ENCODE data around the gene KYAT1. TPM values are rescaled to one million over a fixed set of nuclear protein-coding genes. Genes with fewer than 3 reads are reported as not detected.

Gene KYAT1
- total and polyA plus RNA-seq, 2 of the 13 experiments (the other 11 are each of a cell fraction or from before 2014, with no cell fraction given), result 9.2 to 46.5 TPM

DNA sequence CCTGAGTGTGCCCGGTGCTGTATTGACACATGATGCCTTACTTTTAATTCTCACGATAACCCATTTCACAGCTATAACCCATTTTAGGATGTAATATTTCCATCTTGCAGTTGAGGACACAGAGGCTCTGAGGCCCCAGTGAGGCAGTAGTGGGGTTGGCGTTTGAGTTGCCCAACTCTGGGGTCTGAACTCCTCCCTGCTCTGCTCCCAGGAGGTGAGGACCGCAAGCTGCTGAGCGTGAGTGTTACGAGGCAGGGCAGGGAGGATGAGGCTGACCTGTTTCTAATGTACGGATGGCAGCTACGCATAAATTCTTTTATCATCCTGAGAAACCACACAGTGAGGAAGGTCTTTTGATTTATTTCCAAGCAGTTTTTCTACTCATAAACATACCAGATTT lies 11.6 kb upstream of the KYAT1 start:
- no peaks in the 10 kb centered on the region for H3K27me3 ChIP-seq (ENCODE audit: control insufficient read depth in 1 of 2, insufficient read depth in 2 of 2, low read length in 2 of 2)
- no peak overlapping the region for H3K4me2 ChIP-seq (ENCODE audit: low read depth, low read length)
- H3K4me3 ChIP-seq (replicated peaks in 1 of 3; ENCODE audit: insufficient read depth in 1 of 3, low read depth in 2 of 3, low read length in 3 of 3), result no peak overlapping the region
- in situ Hi-C loops (cut with HindIII; ENCODE audit: extremely low pct_ligation_motif_present, low pct_unique_long_range_greater_than_20kb) (no loop called here), intact Hi-C loops (cut with micrococcal nuclease; ENCODE audit: unreplicated experiment) (no loop called here)
- H3K4me1 ChIP-seq (ENCODE audit: insufficient read depth, low read length), result no peaks in the 10 kb centered on the region
- 100% methylated on average over 8 of the region's 8 CpGs for WGBS (ENCODE audit: low lambda C conversion rate)
- H3K27ac ChIP-seq (ENCODE audit: extremely low read length, insufficient read depth, low read length), result no peak overlapping the region
- H3K79me2 ChIP-seq (ENCODE audit: insufficient read depth, low read length), result peaks cover 13% of the 10 kb centered on the region
- no peak for ATAC-seq
- CTCF ChIA-PET (ENCODE audit: low intra/inter-chr PET ratio, low total read pairs), result no interaction called here
- peaks cover 20 to 67% of the 10 kb centered on the region in 2 experiments; a peak in 4 of 5 replicates for H3K36me3 ChIP-seq (replicated peaks in 1 of 2; ENCODE audit: control insufficient read depth in 1 of 2, insufficient read depth in 2 of 2, low read length in 2 of 2)
- BruUV-seq (replicated peaks), result no TSS peak
- TF ChIP-seq HMG20A (CRISPR knock-in tag; IDR thresholded peaks at IDR 0.05; ENCODE audit: borderline replicate concordance) (no peak), ZNF572 (CRISPR knock-in tag; IDR thresholded peaks at IDR 0.05) (no peak), TGIF2 (CRISPR knock-in tag; IDR thresholded peaks at IDR 0.05) (no peak), ZFP41 (CRISPR knock-in tag; IDR thresholded peaks at IDR 0.05; ENCODE audit: borderline replicate concordance) (no peak), RFX5 (IDR thresholded peaks at IDR 0.05; ENCODE audit: low read depth, low read length) (no peak), ZSCAN9 (CRISPR knock-in tag; IDR thresholded peaks at IDR 0.05; ENCODE audit: borderline replicate concordance) (no peak), ZNF569 (CRISPR knock-in tag; IDR thresholded peaks at IDR 0.05; ENCODE audit: borderline replicate concordance) (no peak), ZBTB38 (CRISPR knock-in tag; IDR thresholded peaks at IDR 0.05) (no peak), HCFC1 (IDR thresholded peaks at IDR 0.05; ENCODE audit: low read depth, low read length) (no peak), ZNF552 (CRISPR knock-in tag; IDR thresholded peaks at IDR 0.05; ENCODE audit: borderline replicate concordance) (no peak), ZNF335 (CRISPR knock-in tag; IDR thresholded peaks at IDR 0.05) (no peak), ZNF776 (CRISPR knock-in tag; IDR thresholded peaks at IDR 0.05) (no peak), NR3C1 (CRISPR knock-in tag; IDR thresholded peaks at IDR 0.05) (no peak), NFE2 (CRISPR knock-in tag; IDR thresholded peaks at IDR 0.05) (no peak)
- TF ChIP-seq, protein P1, sequence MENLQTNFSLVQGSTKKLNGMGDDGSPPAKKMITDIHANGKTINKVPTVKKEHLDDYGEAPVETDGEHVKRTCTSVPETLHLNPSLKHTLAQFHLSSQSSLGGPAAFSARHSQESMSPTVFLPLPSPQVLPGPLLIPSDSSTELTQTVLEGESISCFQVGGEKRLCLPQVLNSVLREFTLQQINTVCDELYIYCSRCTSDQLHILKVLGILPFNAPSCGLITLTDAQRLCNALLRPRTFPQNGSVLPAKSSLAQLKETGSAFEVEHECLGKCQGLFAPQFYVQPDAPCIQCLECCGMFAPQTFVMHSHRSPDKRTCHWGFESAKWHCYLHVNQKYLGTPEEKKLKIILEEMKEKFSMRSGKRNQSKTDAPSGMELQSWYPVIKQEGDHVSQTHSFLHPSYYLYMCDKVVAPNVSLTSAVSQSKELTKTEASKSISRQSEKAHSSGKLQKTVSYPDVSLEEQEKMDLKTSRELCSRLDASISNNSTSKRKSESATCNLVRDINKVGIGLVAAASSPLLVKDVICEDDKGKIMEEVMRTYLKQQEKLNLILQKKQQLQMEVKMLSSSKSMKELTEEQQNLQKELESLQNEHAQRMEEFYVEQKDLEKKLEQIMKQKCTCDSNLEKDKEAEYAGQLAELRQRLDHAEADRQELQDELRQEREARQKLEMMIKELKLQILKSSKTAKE (CRISPR knock-in tag; IDR thresholded peaks at IDR 0.05; ENCODE audit: borderline replicate concordance), result no peak
- TF ChIP-seq, protein P2, sequence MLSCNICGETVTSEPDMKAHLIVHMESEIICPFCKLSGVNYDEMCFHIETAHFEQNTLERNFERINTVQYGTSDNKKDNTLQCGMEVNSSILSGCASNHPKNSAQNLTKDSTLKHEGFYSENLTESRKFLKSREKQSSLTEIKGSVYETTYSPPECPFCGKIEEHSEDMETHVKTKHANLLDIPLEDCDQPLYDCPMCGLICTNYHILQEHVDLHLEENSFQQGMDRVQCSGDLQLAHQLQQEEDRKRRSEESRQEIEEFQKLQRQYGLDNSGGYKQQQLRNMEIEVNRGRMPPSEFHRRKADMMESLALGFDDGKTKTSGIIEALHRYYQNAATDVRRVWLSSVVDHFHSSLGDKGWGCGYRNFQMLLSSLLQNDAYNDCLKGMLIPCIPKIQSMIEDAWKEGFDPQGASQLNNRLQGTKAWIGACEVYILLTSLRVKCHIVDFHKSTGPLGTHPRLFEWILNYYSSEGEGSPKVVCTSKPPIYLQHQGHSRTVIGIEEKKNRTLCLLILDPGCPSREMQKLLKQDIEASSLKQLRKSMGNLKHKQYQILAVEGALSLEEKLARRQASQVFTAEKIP (CRISPR knock-in tag; IDR thresholded peaks at IDR 0.05; ENCODE audit: borderline replicate concordance), result no peak
- POLR2A ChIA-PET, result no interaction called here
- H3K9ac ChIP-seq (ENCODE audit: insufficient read depth, low read depth, low read length), result no peak overlapping the region
- no peaks in the 10 kb centered on the region for H3K9me3 ChIP-seq (ENCODE audit: low read length)
- FAIRE-seq, result no peak
- DNase-seq (ENCODE audit: low spot score), result no peak
- no peaks in the 10 kb centered on the region for H4K20me1 ChIP-seq (ENCODE audit: insufficient read depth, low read length)
- no peak overlapping the region for H2AFZ ChIP-seq (ENCODE audit: low read length)
